Caco-2 (cell line): ENCODE data around the gene TTC23. TPM values are rescaled to one million over a fixed set of nuclear protein-coding genes. Genes with fewer than 3 reads are reported as not detected.

ENCODE experiments used
- BruUV-seq: library from RNA; stranded (reverse); fragments of 400-500 nt; replicated peaks from 2 replicates; lab custom pipeline; 2021; lab: Mats Ljungman, UMichigan
- CTCF ChIA-PET: fragments of 300-600 bp; sonication (Branson Sonifier 250); formaldehyde crosslinking; loops from one replicate; lab custom pipeline; 2022; ENCODE audit warnings: antibody characterized with exemption; lab: Charles Lee
- POLR2A ChIA-PET: fragments of 300-600 bp; sonication (Branson Sonifier 250); formaldehyde crosslinking; loops from one replicate; lab custom pipeline; 2022; ENCODE audit warnings: antibody characterized with exemption; lab: Charles Lee
- DNase-seq, 2 experiments: peaks; one replicate each; pipeline versions ENCODE4 v3.0.0 to v3.0.0-alpha.2; 2020 to 2022
- H3K27me3 ChIP-seq: replicated peaks from 2 replicates; pipeline ENCODE4 v1.6.0; 2011; ENCODE audit warnings: low read length; ENCODE audit not compliant: control insufficient read depth, insufficient read depth
- H3K36me3 ChIP-seq: 2 replicates; pipeline ENCODE4 v1.5.1; 2011; ENCODE audit warnings: low read length; ENCODE audit not compliant: control insufficient read depth, insufficient read depth
- H3K4me1 ChIP-seq: fragments of 250-450 bp; sonication (Bioruptor Pico); 2 replicates; pipeline ENCODE4 v1.5.1; 2020; ENCODE audit warnings: mild to moderate bottlenecking
- H3K4me3 ChIP-seq: 2 replicates; pipeline ENCODE4 v1.5.1; 2011; ENCODE audit warnings: low read depth, mild to moderate bottlenecking, control low read depth, low read length
- H3K9me3 ChIP-seq: fragments of 250-450 bp; sonication (Bioruptor Pico); 2 replicates; pipeline ENCODE4 v1.5.1; 2020; ENCODE audit warnings: mild to moderate bottlenecking, moderate library complexity
- H3K27ac Mint-ChIP-seq: one replicate; pipeline ENCODE4 v1.8.0; 2022; ENCODE audit warnings: mixed read lengths; ENCODE audit not compliant: unreplicated experiment
- H3K27me3 Mint-ChIP-seq: one replicate; pipeline ENCODE4 v1.8.0; 2022; ENCODE audit warnings: mixed read lengths; ENCODE audit not compliant: insufficient read depth, unreplicated experiment
- H3K36me3 Mint-ChIP-seq: one replicate; pipeline ENCODE4 v1.8.0; 2022; ENCODE audit warnings: mild to moderate bottlenecking, mixed read lengths; ENCODE audit not compliant: insufficient read depth, unreplicated experiment
- H3K4me1 Mint-ChIP-seq: one replicate; pipeline ENCODE4 v1.8.0; 2022; ENCODE audit warnings: low read depth, mixed read lengths; ENCODE audit not compliant: unreplicated experiment
- H3K4me3 Mint-ChIP-seq: one replicate; pipeline ENCODE4 v1.8.0; 2022; ENCODE audit warnings: mild to moderate bottlenecking, moderate library complexity, mixed read lengths; ENCODE audit not compliant: unreplicated experiment
- H3K9me3 Mint-ChIP-seq: one replicate; pipeline ENCODE4 v1.8.0; 2022; ENCODE audit warnings: mixed read lengths; ENCODE audit not compliant: unreplicated experiment
- intact Hi-C: fragments of 100-400 bp; cut with micrococcal nuclease; formaldehyde crosslinking; loops from one replicate; pipeline ENCODE4 v1.10.0; 2022; ENCODE audit not compliant: unreplicated experiment
- total RNA-seq: library from RNA; stranded (reverse); gene quantifications from 2 replicates; pipeline ENCODE4 v1.2.3, GENCODE V29; 2022
- TF ChIP-seq, protein P1 (sequence below), 2 experiments: fragments of 200-600 bp in 1 of 2; IDR thresholded peaks; 1 replicate in 1 of 2; 2 replicates in 1 of 2; pipeline versions ENCODE4 v1.5.1 to v1.8.0; 2011 to 2022; ENCODE audit warnings: antibody characterized with exemption in 1 of 2, control low read depth in 1 of 2, inconsistent platforms in 1 of 2, low read depth in 1 of 2, low read length in 1 of 2, mild to moderate bottlenecking in 1 of 2, moderate library complexity in 1 of 2; ENCODE audit not compliant: insufficient read depth in 1 of 2, severe bottlenecking in 1 of 2, unreplicated experiment in 1 of 2

Gene TTC23
- total RNA-seq, 1 experiment from 2014 or later, result 10.8 TPM

DNA sequence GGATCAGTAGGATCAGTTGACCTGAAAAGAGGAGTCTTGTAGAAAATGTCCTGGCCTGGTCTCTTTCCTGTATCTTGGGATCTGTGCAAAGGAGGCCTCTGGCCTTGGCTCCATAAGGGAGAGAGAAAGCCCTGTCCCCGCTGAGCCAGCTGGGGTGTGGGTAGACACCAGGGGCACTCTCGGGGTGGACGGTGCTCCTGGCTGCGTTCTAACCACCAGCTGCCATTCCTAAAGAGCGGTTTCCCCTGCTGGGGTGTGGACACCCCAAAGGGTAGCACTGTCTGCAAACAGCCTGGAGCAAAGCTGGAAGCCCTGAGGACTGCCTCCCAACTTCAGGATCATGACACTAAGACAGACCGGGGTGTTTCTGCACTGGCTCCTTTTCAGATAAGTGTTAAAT lies 121.0 kb downstream of the TTC23 start:
- BruUV-seq, result no TSS peak
- peaks cover 25% of the 10 kb centered on the region for H3K4me1 ChIP-seq
- no peak overlapping the region for H3K4me3 ChIP-seq
- H3K27me3 ChIP-seq, result no peaks in the 10 kb centered on the region
- intact Hi-C loops, result no loop called here
- no peaks in the 10 kb centered on the region for H3K27me3 Mint-ChIP-seq
- DNase-seq, result no peak
- peaks cover 22% of the 10 kb centered on the region for H3K4me1 Mint-ChIP-seq
- POLR2A ChIA-PET, result no interaction called here
- TF ChIP-seq, protein P1, sequence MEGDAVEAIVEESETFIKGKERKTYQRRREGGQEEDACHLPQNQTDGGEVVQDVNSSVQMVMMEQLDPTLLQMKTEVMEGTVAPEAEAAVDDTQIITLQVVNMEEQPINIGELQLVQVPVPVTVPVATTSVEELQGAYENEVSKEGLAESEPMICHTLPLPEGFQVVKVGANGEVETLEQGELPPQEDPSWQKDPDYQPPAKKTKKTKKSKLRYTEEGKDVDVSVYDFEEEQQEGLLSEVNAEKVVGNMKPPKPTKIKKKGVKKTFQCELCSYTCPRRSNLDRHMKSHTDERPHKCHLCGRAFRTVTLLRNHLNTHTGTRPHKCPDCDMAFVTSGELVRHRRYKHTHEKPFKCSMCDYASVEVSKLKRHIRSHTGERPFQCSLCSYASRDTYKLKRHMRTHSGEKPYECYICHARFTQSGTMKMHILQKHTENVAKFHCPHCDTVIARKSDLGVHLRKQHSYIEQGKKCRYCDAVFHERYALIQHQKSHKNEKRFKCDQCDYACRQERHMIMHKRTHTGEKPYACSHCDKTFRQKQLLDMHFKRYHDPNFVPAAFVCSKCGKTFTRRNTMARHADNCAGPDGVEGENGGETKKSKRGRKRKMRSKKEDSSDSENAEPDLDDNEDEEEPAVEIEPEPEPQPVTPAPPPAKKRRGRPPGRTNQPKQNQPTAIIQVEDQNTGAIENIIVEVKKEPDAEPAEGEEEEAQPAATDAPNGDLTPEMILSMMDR (IDR thresholded peaks at IDR 0.05; ENCODE audit: insufficient read depth in 1 of 2, low read depth in 1 of 2, low read length in 1 of 2, severe bottlenecking in 1 of 2, unreplicated experiment in 1 of 2), result no peak
- peaks cover 10% of the 10 kb centered on the region for H3K9me3 Mint-ChIP-seq
- H3K36me3 Mint-ChIP-seq, result peaks cover 8% of the 10 kb centered on the region
- H3K4me3 Mint-ChIP-seq, result no peak overlapping the region
- no peak overlapping the region for H3K27ac Mint-ChIP-seq
- H3K36me3 ChIP-seq, result no peaks in the 10 kb centered on the region; the same call in 1 of the 2 replicates
- CTCF ChIA-PET, result no interaction called here
- H3K9me3 ChIP-seq, result no peaks in the 10 kb centered on the region

DNA sequence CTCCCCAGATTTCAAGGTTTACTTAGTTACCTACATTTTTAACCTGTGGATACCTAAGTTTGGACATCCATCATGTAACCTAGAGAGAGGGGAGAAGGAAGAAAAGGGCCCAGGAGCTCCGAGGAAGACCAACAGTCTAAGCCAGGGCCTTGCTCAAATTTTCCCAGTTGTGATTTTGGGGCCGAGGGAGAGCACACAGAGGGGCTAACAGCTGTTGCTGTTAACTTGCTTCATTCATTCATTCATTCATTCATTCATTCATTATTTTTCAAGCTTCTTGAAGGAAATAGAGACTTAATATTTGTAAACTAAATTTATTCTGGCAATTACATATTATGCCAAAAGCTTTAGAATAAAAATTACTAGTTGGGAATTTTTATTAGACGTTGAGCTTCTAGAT lies 121.6 kb downstream of the TTC23 start:
- TF ChIP-seq, protein P1 (IDR thresholded peaks at IDR 0.05; ENCODE audit: insufficient read depth in 1 of 2, low read depth in 1 of 2, low read length in 1 of 2, severe bottlenecking in 1 of 2, unreplicated experiment in 1 of 2), result no peak
- H3K36me3 ChIP-seq, result no peaks in the 10 kb centered on the region; the same call in 1 of the 2 replicates
- H3K36me3 Mint-ChIP-seq, result peaks cover 8% of the 10 kb centered on the region
- H3K4me3 Mint-ChIP-seq, result no peak overlapping the region
- intact Hi-C loops, result no loop called here
- peaks cover 10% of the 10 kb centered on the region for H3K9me3 Mint-ChIP-seq
- H3K4me1 ChIP-seq, result peaks cover 25% of the 10 kb centered on the region
- H3K4me1 Mint-ChIP-seq, result peaks cover 22% of the 10 kb centered on the region
- H3K27me3 Mint-ChIP-seq, result no peaks in the 10 kb centered on the region
- ChIA-PET POLR2A (no interaction called here), CTCF (no interaction called here)
- no peaks in the 10 kb centered on the region for H3K9me3 ChIP-seq
- no peak overlapping the region for H3K27ac Mint-ChIP-seq
- no TSS peak for BruUV-seq
- H3K4me3 ChIP-seq, result no peak overlapping the region
- H3K27me3 ChIP-seq, result no peaks in the 10 kb centered on the region
- no peak for DNase-seq

DNA sequence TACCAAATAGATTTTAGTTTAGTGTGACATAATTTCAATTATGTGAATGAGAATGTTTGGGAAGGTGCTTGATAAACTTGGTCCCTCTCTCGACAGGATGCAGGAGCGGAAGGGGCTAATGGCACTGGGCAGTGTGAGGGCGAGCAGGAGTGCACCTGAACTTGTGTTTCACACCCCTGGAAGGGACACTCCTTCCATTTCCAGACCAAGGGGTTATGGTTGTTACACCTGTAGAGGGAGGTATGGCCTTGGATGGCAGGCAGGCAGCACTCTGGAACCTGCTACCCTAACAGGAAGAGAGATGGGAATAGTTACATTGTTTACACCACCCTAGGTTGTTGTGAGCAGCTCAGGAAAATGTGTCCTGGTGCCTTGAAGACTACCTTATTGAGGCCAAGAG lies 122.5 kb downstream of the TTC23 start:
- TF ChIP-seq, protein P1 (IDR thresholded peaks at IDR 0.05; ENCODE audit: insufficient read depth in 1 of 2, low read depth in 1 of 2, low read length in 1 of 2, severe bottlenecking in 1 of 2, unreplicated experiment in 1 of 2), result no peak
- Mint-ChIP-seq H3K27me3 (no peaks in the 10 kb centered on the region), H3K27ac (no peak overlapping the region), H3K36me3 (peaks cover 4% of the 10 kb centered on the region), H3K9me3 (peaks cover 10% of the 10 kb centered on the region), H3K4me1 (peaks cover 18% of the 10 kb centered on the region), H3K4me3 (no peak overlapping the region)
- H3K36me3 ChIP-seq, result no peaks in the 10 kb centered on the region; the same call in 1 of the 2 replicates
- no peaks in the 10 kb centered on the region for H3K9me3 ChIP-seq
- ChIA-PET POLR2A (no interaction called here), CTCF (no interaction called here)
- no peak overlapping the region for H3K4me3 ChIP-seq
- BruUV-seq, result no TSS peak
- no peak for DNase-seq
- peaks cover 17% of the 10 kb centered on the region for H3K4me1 ChIP-seq
- intact Hi-C loops, result no loop called here
- no peaks in the 10 kb centered on the region for H3K27me3 ChIP-seq
